ENCODE results near the gene NFIB. TPM values are rescaled to one million over a fixed set of nuclear protein-coding genes. Genes with fewer than 3 reads are reported as not detected.
A peak's percentile ranks its signal among the peaks of the same experiment; 100 is the strongest.

Gene NFIB
- total RNA-seq, 2 donors from 2014 or later = 5.3 to 14.1 TPM

DNA sequence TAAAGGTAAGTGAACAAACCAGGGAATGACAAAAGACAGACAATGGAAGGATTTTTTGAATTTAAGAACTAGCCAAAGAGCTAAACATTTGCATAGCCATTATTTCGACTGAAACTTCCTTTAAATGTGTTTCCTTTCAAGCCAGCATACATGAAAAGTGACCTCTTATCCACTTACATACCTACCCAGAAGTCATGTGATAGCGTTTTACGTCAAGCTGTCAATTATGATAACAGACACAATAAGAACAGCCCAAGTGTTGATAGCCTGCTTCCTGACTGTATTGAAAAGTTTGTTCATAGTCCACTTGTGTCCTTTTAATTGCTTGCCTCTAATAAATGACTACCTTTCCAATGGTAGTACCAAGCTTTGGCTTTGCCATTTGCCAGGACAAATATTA lies 206.0 kb downstream of the NFIB start:
- Histone ChIP-seq H3K27me3 (ENCODE audit: control insufficient read depth, insufficient read depth, low read length, poor library complexity, severe bottlenecking) (no peaks in the 10 kb centered on the region), H3K4me3 (ENCODE audit: low read length) (no peak overlapping the region), H3K9me3 (ENCODE audit: control insufficient read depth, low read length) (no peaks in the 10 kb centered on the region), H3K27ac (ENCODE audit: low read depth, low read length) (peak overlapping the region; percentile 36), H3K4me1 (ENCODE audit: control insufficient read depth, insufficient read depth, low read length) (peaks cover 16% of the 10 kb centered on the region), H3K9ac (ENCODE audit: extremely low read depth, low read length, poor library complexity, severe bottlenecking) (no peak overlapping the region), H3K36me3 (ENCODE audit: control insufficient read depth, insufficient read depth, low read length) (no peaks in the 10 kb centered on the region)
- TF ChIP-seq, protein P1, sequence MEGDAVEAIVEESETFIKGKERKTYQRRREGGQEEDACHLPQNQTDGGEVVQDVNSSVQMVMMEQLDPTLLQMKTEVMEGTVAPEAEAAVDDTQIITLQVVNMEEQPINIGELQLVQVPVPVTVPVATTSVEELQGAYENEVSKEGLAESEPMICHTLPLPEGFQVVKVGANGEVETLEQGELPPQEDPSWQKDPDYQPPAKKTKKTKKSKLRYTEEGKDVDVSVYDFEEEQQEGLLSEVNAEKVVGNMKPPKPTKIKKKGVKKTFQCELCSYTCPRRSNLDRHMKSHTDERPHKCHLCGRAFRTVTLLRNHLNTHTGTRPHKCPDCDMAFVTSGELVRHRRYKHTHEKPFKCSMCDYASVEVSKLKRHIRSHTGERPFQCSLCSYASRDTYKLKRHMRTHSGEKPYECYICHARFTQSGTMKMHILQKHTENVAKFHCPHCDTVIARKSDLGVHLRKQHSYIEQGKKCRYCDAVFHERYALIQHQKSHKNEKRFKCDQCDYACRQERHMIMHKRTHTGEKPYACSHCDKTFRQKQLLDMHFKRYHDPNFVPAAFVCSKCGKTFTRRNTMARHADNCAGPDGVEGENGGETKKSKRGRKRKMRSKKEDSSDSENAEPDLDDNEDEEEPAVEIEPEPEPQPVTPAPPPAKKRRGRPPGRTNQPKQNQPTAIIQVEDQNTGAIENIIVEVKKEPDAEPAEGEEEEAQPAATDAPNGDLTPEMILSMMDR (conservative IDR thresholded peaks at IDR 0.05) = no peak
- H3K27ac Mint-ChIP-seq = no peak overlapping the region
- no peaks in the 10 kb centered on the region for H3K36me3 Mint-ChIP-seq (ENCODE audit: low read depth)
- H3K4me3 Mint-ChIP-seq = no peak overlapping the region
- H3K27me3 Mint-ChIP-seq (ENCODE audit: insufficient read depth) = no peaks in the 10 kb centered on the region
- WGBS, 2 experiments (ENCODE audit: insufficient coverage in 1 of 2, insufficient read length in 1 of 2) = 46 to 50% methylated on average over 1 to 3 of the region's 3 CpGs
- H3K4me1 Mint-ChIP-seq = peaks cover 30% of the 10 kb centered on the region
- no peaks in the 10 kb centered on the region for H3K9me3 Mint-ChIP-seq
- DNase-seq = no peak

DNA sequence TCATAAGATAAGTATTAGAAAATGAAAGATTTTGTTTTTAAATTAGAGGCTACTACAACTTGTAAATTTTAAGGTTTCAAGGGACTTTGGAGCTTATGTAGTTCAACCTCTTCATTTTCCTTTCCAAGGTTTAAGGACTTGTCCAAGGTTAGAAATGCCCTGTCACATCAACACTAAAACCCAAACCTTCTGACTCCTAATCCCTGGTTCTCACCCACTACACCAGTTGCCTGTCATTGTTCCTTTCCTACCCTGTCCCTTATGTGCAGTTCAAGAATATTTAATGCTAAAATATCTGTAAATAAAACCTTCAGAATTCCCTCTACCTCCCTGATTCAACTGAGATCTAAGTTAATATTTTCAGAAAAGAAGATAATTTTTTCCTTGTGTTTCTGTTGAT lies 206.4 kb downstream of the NFIB start:
- peak overlapping the region; percentile 36 for H3K27ac ChIP-seq (ENCODE audit: low read depth, low read length)
- Mint-ChIP-seq H3K4me1 (peaks cover 30% of the 10 kb centered on the region), H3K36me3 (ENCODE audit: low read depth) (no peaks in the 10 kb centered on the region), H3K27ac (no peak overlapping the region), H3K27me3 (ENCODE audit: insufficient read depth) (no peaks in the 10 kb centered on the region), H3K4me3 (no peak overlapping the region), H3K9me3 (no peaks in the 10 kb centered on the region)
- no peak overlapping the region for H3K9ac ChIP-seq (ENCODE audit: extremely low read depth, low read length, poor library complexity, severe bottlenecking)
- H3K27me3 ChIP-seq (ENCODE audit: control insufficient read depth, insufficient read depth, low read length, poor library complexity, severe bottlenecking) = no peaks in the 10 kb centered on the region
- no peak overlapping the region for H3K4me3 ChIP-seq (ENCODE audit: low read length)
- TF ChIP-seq, protein P1 (conservative IDR thresholded peaks at IDR 0.05) = no peak
- H3K4me1 ChIP-seq (ENCODE audit: control insufficient read depth, insufficient read depth, low read length) = peaks cover 16% of the 10 kb centered on the region
- no peaks in the 10 kb centered on the region for H3K36me3 ChIP-seq (ENCODE audit: control insufficient read depth, insufficient read depth, low read length)
- H3K9me3 ChIP-seq (ENCODE audit: control insufficient read depth, low read length) = no peaks in the 10 kb centered on the region
- no peak for DNase-seq

DNA sequence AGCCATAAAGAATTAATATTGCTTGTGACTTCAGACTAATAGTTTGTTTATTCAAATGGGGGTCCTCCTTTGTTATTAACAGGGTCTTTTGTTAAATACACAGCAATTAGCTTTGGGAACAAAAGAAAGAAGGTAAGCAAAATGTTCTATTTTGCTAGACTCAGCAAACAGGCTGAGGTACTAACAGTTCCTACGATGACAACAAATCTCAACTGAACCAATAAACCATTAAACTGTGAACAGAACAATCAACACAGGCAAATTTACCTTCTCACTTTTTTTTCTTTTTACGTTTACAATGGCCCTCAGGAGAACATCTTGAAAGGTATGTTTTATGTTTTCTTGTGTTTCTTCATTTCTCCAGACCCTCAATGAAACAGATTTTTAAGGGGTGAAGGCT lies 207.2 kb downstream of the NFIB start:
- Histone ChIP-seq H3K9ac (ENCODE audit: extremely low read depth, low read length, poor library complexity, severe bottlenecking) (no peak overlapping the region), H3K27ac (ENCODE audit: low read depth, low read length) (no peak overlapping the region), H3K27me3 (ENCODE audit: control insufficient read depth, insufficient read depth, low read length, poor library complexity, severe bottlenecking) (no peaks in the 10 kb centered on the region), H3K4me3 (ENCODE audit: low read length) (no peak overlapping the region), H3K36me3 (ENCODE audit: control insufficient read depth, insufficient read depth, low read length) (no peaks in the 10 kb centered on the region), H3K4me1 (ENCODE audit: control insufficient read depth, insufficient read depth, low read length) (peaks cover 16% of the 10 kb centered on the region), H3K9me3 (ENCODE audit: control insufficient read depth, low read length) (no peaks in the 10 kb centered on the region)
- Mint-ChIP-seq H3K36me3 (ENCODE audit: low read depth) (no peaks in the 10 kb centered on the region), H3K9me3 (no peaks in the 10 kb centered on the region), H3K4me3 (no peak overlapping the region), H3K27ac (no peak overlapping the region), H3K27me3 (ENCODE audit: insufficient read depth) (no peaks in the 10 kb centered on the region), H3K4me1 (peaks cover 30% of the 10 kb centered on the region)
- no peak for DNase-seq
- TF ChIP-seq, protein P1 (conservative IDR thresholded peaks at IDR 0.05) = no peak
- WGBS, 2 experiments (ENCODE audit: insufficient coverage in 1 of 2, insufficient read length in 1 of 2) = 50 to 61% methylated on average over 1 to 2 of the region's 2 CpGs

Measured in endodermal cell (in vitro differentiated cells).